ENCODE data around the gene UBAP1L. TPM values are rescaled to one million over a fixed set of nuclear protein-coding genes. Genes with fewer than 3 reads are reported as not detected.

UBAP1L gene
- total RNA-seq, 8 experiments from 2014 or later, result 1.5 to 5.6 (median 3.9) TPM

DNA sequence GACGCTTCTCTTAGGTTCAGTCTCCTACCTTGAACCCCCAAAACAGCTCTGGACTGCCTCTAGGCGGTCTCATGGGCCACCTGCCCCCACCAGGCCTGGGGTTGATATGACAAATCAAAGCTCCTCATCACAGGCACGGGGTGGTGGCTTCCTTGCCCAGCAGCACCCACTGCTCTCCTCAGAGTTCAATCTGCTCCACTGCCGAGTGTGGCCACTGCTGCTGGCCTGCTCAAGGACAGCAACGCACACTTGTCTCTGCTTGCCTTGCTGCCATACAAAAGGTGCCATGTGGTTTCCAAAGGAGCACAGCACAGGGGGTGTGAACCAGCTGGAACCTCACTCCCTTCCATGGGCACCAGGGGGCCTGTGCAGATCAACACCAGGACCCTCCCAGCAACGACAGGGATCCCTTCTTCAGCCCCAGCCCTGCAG lies 28.3 kb downstream of the UBAP1L start:
- Histone ChIP-seq H3K27ac (no peak overlapping the region), H3K4me3 (no peak overlapping the region), H3K4me1 (replicated peaks in 1 of 2) (peaks cover 25 to 28% of the 10 kb centered on the region in 2 donors)
- WGBS, 10 experiments, result 78 to 100% (median 100%) methylated on average over 1 to 3 of the region's 6 CpGs; no CpG with 5 or more reads in 5 of the 10 experiments
- peak in 5 of 8 experiments; percentile 9 to 57 (median 11) for ATAC-seq (replicated peaks in 6 of 8)
- in situ Hi-C loops (cut with MboI; ENCODE audit: low pct_unique_long_range_greater_than_20kb in 2 of 9, low sequenced_read_pairs in 9 of 9, unreplicated experiment in 9 of 9), result no loop called here

DNA sequence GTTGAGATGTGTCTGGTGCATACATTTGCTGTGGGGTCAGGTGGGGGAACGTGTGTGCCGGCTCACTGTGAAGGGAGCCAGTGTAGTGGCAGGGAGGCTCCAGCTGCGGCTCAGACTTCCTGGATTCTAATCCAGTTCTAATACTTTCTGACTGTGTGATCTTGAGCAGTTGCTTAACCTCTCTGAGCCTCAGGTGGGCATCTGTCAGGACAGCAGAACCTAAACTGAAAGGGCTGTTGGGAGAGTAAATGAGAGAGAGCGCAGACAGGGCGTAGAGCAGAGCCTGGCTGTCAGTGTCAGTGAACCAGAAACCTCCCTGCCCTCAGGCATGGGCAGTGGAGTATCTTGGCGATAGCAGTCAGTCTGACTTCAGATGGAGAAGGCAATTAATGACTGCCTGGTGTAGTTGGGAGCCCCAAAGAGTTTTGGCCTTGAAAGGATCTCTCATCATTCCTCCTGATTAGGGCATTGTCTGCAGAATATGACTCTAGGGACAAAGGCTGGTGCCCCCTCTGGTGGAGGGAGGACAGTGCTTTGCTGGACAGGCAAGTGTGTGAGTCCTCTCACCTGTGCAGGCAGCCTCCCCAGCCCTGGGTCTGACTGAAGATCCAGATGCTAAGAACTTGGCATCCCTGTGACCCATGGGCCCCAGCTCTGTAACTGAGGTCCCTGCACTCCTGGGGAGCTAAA lies 28.9 kb downstream of the UBAP1L start:
- Histone ChIP-seq H3K4me3 (no peak overlapping the region), H3K27ac (no peak overlapping the region), H3K4me1 (replicated peaks in 1 of 2) (peaks cover 25 to 32% of the 10 kb centered on the region in 2 donors)
- 0 to 100% (median 90%) methylated on average over 1 to 3 of the region's 6 CpGs; no CpG with 5 or more reads in 3 of the 10 experiments for WGBS, 10 experiments
- peak in 4 of 8 experiments; percentile 13 to 62 (median 50) for ATAC-seq (replicated peaks in 6 of 8)
- in situ Hi-C loops (cut with MboI; ENCODE audit: low pct_unique_long_range_greater_than_20kb in 2 of 9, low sequenced_read_pairs in 9 of 9, unreplicated experiment in 9 of 9), result no loop called here

DNA sequence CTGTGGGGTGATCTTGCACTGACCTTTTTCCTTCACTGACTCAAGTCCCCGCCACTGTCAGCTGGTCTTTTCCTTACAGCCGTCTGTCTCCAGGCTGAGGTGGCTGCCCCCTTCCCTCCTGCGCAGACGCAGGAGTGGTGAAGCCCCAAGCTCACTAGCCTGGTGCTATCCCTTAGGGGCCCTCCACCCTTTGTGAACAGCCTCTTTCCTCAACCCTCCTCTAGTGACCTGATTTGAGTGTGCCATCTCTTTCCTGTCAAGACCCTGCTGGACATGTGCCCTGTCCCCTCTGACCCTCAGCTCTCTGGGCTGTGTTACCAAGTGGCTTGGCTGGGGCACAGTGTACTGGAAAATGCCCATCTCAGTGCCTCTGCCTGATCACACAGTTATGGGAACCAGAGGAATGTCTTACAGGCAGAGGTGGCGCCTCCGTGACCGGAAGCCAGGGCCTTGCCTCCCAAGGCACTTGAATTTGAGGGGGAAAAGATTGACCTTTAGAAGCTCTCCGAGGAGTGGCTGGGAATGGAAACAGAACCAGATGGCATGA lies 29.7 kb downstream of the UBAP1L start:
- 54 to 100% (median 80%) methylated on average over 1 to 3 of the region's 8 CpGs; no CpG with 5 or more reads in 5 of the 10 experiments for WGBS, 10 experiments
- Histone ChIP-seq H3K4me1 (replicated peaks in 1 of 2) (peaks cover 25 to 34% of the 10 kb centered on the region in 2 donors), H3K4me3 (no peak overlapping the region), H3K27ac (no peak overlapping the region)
- in situ Hi-C loops (cut with MboI; ENCODE audit: low pct_unique_long_range_greater_than_20kb in 2 of 9, low sequenced_read_pairs in 9 of 9, unreplicated experiment in 9 of 9), result no loop called here
- peak in 1 of 8 experiments; percentile 16 for ATAC-seq (replicated peaks in 6 of 8)

DNA sequence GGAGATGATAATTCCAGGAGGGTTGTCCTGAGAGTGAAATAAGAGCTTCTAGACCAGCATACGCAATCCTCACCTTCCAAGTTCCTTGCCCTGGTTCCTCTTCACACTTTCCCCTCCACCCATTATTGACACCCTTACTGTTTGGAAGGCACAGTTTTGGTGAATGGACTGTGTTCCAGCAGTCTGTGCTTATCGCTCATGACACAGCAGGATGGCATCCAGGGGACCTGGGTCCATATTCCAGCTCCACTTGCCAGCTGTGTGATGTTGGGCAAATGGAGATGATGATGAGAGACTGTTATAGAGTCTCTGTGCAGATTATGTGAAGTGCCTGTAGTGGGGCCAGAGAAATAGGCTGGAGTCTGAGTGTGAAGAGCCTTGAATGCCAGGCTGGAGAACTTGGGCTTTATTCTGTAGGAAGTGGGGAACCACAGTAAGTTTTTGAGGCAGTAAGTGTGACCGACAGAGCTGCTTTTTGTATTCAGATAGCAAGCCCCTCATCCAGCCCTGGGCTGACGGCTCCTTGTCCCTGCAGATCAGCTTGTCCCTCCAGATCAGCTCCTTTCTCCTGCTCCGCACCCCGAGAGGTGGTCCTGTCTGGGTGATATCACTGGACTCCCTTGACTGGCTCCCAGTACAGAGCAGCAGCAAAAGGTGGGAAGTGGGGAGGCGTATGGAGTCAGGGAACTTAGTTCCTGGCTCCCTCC lies 30.3 kb downstream of the UBAP1L start:
- WGBS, 10 experiments, result 60 to 100% (median 95%) methylated on average over 1 to 4 of the region's 7 CpGs; no CpG with 5 or more reads in 4 of the 10 experiments
- no peak for ATAC-seq (replicated peaks in 6 of 8)
- in situ Hi-C loops (cut with MboI; ENCODE audit: low pct_unique_long_range_greater_than_20kb in 2 of 9, low sequenced_read_pairs in 9 of 9, unreplicated experiment in 9 of 9), result no loop called here

DNA sequence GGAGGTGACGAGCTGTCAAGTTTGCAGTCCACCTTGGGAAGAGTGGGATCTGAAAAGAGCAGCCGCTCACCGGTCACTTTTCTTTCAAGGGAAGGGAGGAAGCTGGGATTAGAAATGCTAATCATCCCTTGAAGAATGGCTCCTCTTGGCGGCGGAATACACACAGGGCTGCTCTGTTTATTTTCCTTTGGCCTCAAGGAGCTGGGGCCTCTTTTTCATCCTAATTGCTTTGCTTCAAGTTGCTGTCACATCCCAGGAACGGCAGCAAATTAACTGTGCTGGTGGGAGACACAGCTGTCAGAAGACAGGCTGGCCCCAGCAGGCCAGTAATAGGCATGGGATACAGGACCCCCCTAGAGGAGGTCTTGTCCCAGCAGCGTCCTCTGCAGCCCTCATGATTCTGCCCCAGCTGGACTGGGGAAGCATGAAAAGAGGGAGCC lies 31.7 kb downstream of the UBAP1L start:
- 0 to 83% (median 10%) methylated on average over 1 to 5 of the region's 7 CpGs; no CpG with 5 or more reads in 1 of the 10 experiments for WGBS, 10 experiments
- H3K4me1 ChIP-seq (replicated peaks in 1 of 2), result peaks cover 20 to 34% of the 10 kb centered on the region in 2 donors
- H3K4me3 ChIP-seq, result no peak overlapping the region
- ATAC-seq (replicated peaks in 6 of 8), result peak in 7 of 8 experiments; percentile 18 to 84 (median 80)
- H3K27ac ChIP-seq, result peak overlapping the region in 1 of 2 donors; percentile 0
- in situ Hi-C loops (cut with MboI; ENCODE audit: low pct_unique_long_range_greater_than_20kb in 2 of 9, low sequenced_read_pairs in 9 of 9, unreplicated experiment in 9 of 9), result no loop called here

More for the DNA sequence above, 30.3 kb downstream of the UBAP1L start:
- H3K27ac ChIP-seq, result no peak overlapping the region
- H3K4me3 ChIP-seq, result no peak overlapping the region
- H3K4me1 ChIP-seq (replicated peaks in 1 of 2), result peaks cover 25 to 34% of the 10 kb centered on the region in 2 donors

DNA sequence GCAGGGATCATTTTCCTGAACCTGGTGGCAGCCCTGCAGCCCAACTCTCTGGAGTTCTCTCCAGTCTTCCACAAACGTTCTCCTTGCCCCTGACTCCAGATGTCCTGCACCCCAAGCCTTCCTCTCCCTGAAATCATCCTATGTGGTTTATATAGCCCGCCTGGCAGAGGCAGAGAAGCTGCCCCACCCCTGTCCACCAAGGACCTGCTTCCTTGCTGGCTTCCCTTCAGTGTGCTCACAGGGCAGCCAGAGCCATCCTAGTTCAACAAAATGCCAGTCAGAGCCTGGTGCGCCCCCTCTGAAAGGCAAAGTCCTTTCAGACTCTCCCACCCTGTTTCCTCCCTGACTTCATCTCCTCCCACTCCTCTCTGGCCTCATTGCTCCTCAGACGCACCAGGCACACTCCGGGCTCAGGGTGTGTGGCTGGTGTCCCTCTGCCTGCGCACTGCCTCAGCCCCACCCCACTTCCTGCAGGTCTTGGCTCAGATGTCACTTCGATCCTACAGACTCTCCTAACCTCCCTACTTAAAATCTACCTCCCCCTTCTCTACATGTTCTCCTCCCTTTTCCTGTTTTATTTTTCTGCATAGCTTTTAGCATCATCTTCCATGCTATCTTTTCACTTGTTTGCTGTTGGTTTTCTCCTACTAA lies 32.6 kb downstream of the UBAP1L start:
- in situ Hi-C loops (cut with MboI; ENCODE audit: low pct_unique_long_range_greater_than_20kb in 2 of 9, low sequenced_read_pairs in 9 of 9, unreplicated experiment in 9 of 9), result no loop called here
- no peak overlapping the region for H3K4me3 ChIP-seq
- peaks cover 20 to 34% of the 10 kb centered on the region in 2 donors for H3K4me1 ChIP-seq (replicated peaks in 1 of 2)
- peak; percentile 17 to 73 (median 44) for ATAC-seq (replicated peaks in 6 of 8)
- whole genome bisulfite sequencing, 10 experiments, result 0 to 43% (median 12%) methylated on average over 1 to 5 of the region's 7 CpGs
- no peak overlapping the region for H3K27ac ChIP-seq

DNA sequence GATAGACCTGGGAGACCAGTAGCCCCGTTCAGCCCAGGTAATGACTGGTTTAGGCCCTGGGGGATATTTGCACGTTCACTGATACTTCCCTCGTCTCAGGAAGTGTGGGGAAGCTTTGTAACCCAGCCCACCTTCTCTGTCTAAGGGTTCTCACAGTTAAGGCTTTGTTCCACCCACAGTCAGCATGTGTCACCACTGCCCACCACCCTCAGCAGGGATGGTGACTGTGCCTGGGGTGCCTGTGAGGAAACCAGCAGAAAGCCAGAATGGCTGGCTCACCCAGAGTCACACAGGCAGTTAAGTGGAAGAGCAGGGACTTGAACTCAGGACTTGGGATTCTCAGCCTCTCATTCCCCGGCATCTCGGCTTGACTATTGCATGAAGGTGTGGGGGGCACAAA lies 33.2 kb downstream of the UBAP1L start:
- WGBS, 10 experiments, result 60 to 100% (median 81%) methylated on average over 1 to 2 of the region's 5 CpGs; no CpG with 5 or more reads in 4 of the 10 experiments
- Histone ChIP-seq H3K4me1 (replicated peaks in 1 of 2) (peaks cover 20 to 34% of the 10 kb centered on the region in 2 donors), H3K4me3 (no peak overlapping the region), H3K27ac (no peak overlapping the region)
- no peak for ATAC-seq (replicated peaks in 6 of 8)
- in situ Hi-C loops (cut with MboI; ENCODE audit: low pct_unique_long_range_greater_than_20kb in 2 of 9, low sequenced_read_pairs in 9 of 9, unreplicated experiment in 9 of 9), result no loop called here

DNA sequence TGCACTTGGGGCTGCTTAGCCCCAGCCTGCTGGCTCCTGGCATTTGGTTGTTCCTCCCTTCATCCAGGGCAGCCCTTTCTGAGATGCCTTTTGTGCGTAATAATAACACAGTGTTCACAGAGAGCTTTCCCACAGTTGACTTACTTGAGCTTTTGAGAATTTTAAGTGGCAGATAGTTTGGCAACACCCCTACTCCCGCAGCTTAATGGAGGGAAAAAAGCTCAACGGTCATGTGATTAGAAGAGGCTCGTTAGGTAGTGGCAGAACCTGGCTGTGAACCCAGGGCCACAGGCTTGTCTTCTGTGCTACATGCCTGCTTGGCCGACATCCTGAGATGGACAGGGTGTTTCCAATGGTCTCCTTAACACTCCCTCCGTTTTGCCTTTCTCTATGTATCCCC lies 33.7 kb downstream of the UBAP1L start:
- Histone ChIP-seq H3K4me1 (replicated peaks in 1 of 2) (peaks cover 20 to 31% of the 10 kb centered on the region in 2 donors), H3K4me3 (no peak overlapping the region), H3K27ac (no peak overlapping the region)
- ATAC-seq (replicated peaks in 6 of 8), result no peak
- in situ Hi-C loops (cut with MboI; ENCODE audit: low pct_unique_long_range_greater_than_20kb in 2 of 9, low sequenced_read_pairs in 9 of 9, unreplicated experiment in 9 of 9), result no loop called here
- WGBS, 10 experiments, result 20 to 100% (median 55%) methylated on average over 1 to 5 of the region's 6 CpGs; no CpG with 5 or more reads in 3 of the 10 experiments

DNA sequence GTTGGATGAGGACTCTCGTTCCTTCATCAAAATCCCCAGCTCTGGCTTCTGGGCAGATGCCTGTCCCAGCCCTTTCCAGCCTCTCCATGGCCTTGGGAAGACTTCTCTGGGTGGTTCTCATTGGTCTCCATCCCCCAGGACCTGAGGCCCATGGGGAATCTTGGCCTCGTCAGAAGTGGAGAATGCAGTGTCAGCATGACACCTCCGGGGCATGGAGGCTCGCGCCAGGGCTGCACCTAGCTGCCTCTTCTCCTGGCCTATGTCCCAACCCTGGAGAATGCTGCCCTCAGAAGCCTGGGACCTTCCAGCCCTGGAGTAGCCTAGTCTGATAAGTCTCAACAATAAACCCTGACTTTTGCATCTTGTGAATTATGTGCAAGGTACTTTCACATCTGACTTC lies 35.4 kb downstream of the UBAP1L start:
- Histone ChIP-seq H3K27ac (no peak overlapping the region), H3K4me3 (no peak overlapping the region), H3K4me1 (replicated peaks in 1 of 2) (peaks cover 20 to 28% of the 10 kb centered on the region in 2 donors)
- WGBS, 10 experiments, result 33 to 80% methylated on average over 1 of the region's 5 CpGs; no CpG with 5 or more reads in 8 of the 10 experiments
- ATAC-seq (replicated peaks in 6 of 8), result no peak
- in situ Hi-C loops (cut with MboI; ENCODE audit: low pct_unique_long_range_greater_than_20kb in 2 of 9, low sequenced_read_pairs in 9 of 9, unreplicated experiment in 9 of 9), result no loop called here

DNA sequence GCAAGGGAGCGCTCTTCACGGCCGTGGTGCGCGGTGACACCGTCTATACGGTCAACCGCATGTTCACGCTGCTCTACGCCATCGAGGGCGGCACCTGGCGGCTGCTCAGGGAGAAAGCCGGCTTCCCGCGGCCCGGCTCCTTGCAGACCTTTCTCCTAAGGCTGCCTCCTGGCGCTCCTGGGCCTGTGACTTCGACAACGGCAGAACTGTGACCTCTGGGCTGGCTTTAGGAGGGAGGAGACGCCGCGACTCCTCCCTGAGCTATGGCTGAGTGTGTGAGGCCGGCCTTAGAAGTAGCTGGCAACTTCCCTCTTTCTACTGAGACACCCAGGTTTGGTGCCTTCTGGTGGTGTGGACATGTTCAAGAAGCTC lies 37.0 kb downstream of the UBAP1L start:
- Histone ChIP-seq H3K4me1 (replicated peaks in 1 of 2) (peaks cover 8 to 19% of the 10 kb centered on the region in 2 donors), H3K27ac (no peak overlapping the region), H3K4me3 (no peak overlapping the region)
- in situ Hi-C loops (cut with MboI; ENCODE audit: low pct_unique_long_range_greater_than_20kb in 2 of 9, low sequenced_read_pairs in 9 of 9, unreplicated experiment in 9 of 9), result no loop called here
- ATAC-seq (replicated peaks in 6 of 8), result peak in 3 of 8 experiments; percentile 73 to 83 (median 75)
- WGBS, 10 experiments, result 68% methylated on average over 8 of the region's 24 CpGs; no CpG with 5 or more reads in 9 of the 10 experiments

DNA sequence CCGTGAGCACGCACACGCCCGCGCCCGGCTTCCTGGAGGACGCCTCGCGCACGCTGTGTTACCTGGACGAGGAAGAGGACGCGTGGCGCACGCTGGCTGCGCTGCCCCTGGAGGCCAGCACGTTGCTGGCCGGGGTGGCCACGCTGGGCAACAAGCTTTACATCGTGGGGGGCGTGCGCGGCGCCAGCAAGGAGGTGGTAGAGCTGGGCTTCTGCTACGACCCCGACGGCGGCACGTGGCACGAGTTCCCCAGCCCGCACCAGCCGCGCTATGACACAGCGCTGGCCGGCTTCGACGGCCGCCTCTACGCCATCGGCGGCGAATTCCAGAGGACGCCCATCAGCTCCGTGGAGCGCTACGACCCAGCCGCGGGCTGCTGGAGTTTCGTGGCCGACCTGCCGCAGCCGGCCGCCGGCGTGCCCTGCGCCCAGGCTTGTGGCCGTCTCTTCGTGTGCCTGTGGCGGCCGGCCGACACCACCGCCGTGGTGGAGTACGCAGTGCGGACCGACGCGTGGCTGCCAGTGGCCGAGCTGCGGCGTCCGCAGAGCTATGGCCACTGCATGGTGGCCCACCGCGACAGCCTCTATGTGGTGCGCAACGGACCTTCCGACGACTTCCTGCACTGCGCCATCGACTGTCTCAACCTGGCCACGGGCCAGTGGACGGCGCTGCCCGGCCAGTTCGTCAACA lies 37.6 kb downstream of the UBAP1L start:
- no peak overlapping the region for H3K4me3 ChIP-seq
- WGBS, 10 experiments, result 80 to 100% (median 95%) methylated on average over 1 to 36 of the region's 85 CpGs; no CpG with 5 or more reads in 3 of the 10 experiments
- H3K4me1 ChIP-seq (replicated peaks in 1 of 2), result peaks cover 3 to 13% of the 10 kb centered on the region in 2 donors
- no peak overlapping the region for H3K27ac ChIP-seq
- in situ Hi-C loops (cut with MboI; ENCODE audit: low pct_unique_long_range_greater_than_20kb in 2 of 9, low sequenced_read_pairs in 9 of 9, unreplicated experiment in 9 of 9), result no loop called here
- no peak for ATAC-seq (replicated peaks in 6 of 8)

All from motor neuron (in vitro differentiated cells).